MM.1S (cell line): Measurements from ENCODE around the gene ACE.

ENCODE experiments used
- DNase-seq: peaks from one replicate; pipeline ENCODE4 v3.0.0-alpha.2; 2015
- H2AFZ ChIP-seq: fragments of 300-600 bp; sonication (generic); 2 replicates; pipeline ENCODE4 v1.6.0; 2016; ENCODE audit warnings: antibody characterized with exemption, low read length
- H3F3A ChIP-seq: fragments of 300-600 bp; sonication (generic); 2 replicates; pipeline ENCODE4 v1.6.1; 2016; ENCODE audit warnings: mild to moderate bottlenecking, antibody characterized with exemption, low read length, moderate library complexity, mixed read lengths; ENCODE audit not compliant: insufficient read depth
- H3K27ac ChIP-seq: fragments of 300-600 bp; sonication (generic); 2 replicates; pipeline ENCODE4 v1.5.1; 2016; ENCODE audit warnings: mild to moderate bottlenecking, low read length
- H3K27me3 ChIP-seq: fragments of 300-600 bp; sonication (generic); replicated peaks from 2 replicates; pipeline ENCODE4 v1.6.0; 2016; ENCODE audit warnings: low read length; ENCODE audit not compliant: insufficient read depth
- H3K36me3 ChIP-seq: fragments of 300-600 bp; sonication (generic); replicated peaks from 2 replicates; pipeline ENCODE4 v1.6.1; 2016; ENCODE audit warnings: mild to moderate bottlenecking, low read length, mixed read lengths; ENCODE audit not compliant: insufficient read depth
- H3K4me1 ChIP-seq: fragments of 300-600 bp; sonication (generic); 2 replicates; pipeline ENCODE4 v1.6.1; 2016; ENCODE audit warnings: low read length, mixed read lengths
- H3K4me2 ChIP-seq: fragments of 300-600 bp; sonication (generic); 2 replicates; pipeline ENCODE4 v1.6.0; 2016; ENCODE audit warnings: low read depth, low read length
- H3K4me3 ChIP-seq: fragments of 300-600 bp; sonication (generic); 2 replicates; pipeline ENCODE4 v1.5.1; 2016; ENCODE audit warnings: low read length, mixed read lengths
- H3K79me2 ChIP-seq: fragments of 300-600 bp; sonication (generic); 2 replicates; pipeline ENCODE4 v1.6.1; 2016; ENCODE audit warnings: mixed run types, low read length, mixed read lengths
- H3K9ac ChIP-seq: fragments of 300-600 bp; sonication (generic); 2 replicates; pipeline ENCODE4 v1.6.1; 2016; ENCODE audit warnings: low read length, mixed read lengths
- H3K9me2 ChIP-seq: fragments of 300-600 bp; sonication (generic); replicated peaks from 2 replicates; pipeline ENCODE4 v1.6.1; 2016; ENCODE audit warnings: mild to moderate bottlenecking, low read length, mixed read lengths; ENCODE audit not compliant: insufficient read depth
- H3K9me3 ChIP-seq: fragments of 300-600 bp; sonication (generic); replicated peaks from 2 replicates; pipeline ENCODE4 v1.6.1; 2016; ENCODE audit warnings: mild to moderate bottlenecking, low read length, mixed read lengths; ENCODE audit not compliant: insufficient read depth
- H4K20me1 ChIP-seq: fragments of 300-600 bp; sonication (generic); 2 replicates; pipeline ENCODE4 v1.6.1; 2016; ENCODE audit warnings: mild to moderate bottlenecking, low read length, moderate library complexity, mixed read lengths; ENCODE audit not compliant: insufficient read depth
- EZH2 ChIP-seq: fragments of 300-600 bp; sonication (generic); optimal IDR thresholded peaks from 2 replicates; pipeline ENCODE3; 2017; ENCODE audit warnings: low read depth, mild to moderate bottlenecking, antibody characterized with exemption, low read length, mixed read lengths
- EZH2phosphoT487 ChIP-seq: fragments of 300-600 bp; sonication (generic); IDR thresholded peaks from 2 replicates; pipeline ENCODE4 v1.6.1; 2018; ENCODE audit warnings: antibody characterized with exemption, low read length
- TF ChIP-seq, protein P1 (sequence below): fragments of 300-600 bp; sonication (generic); IDR thresholded peaks from 2 replicates; pipeline ENCODE4 v1.5.1; 2016; ENCODE audit warnings: antibody characterized with exemption, low read length, mixed read lengths

The ACE gene

DNA sequence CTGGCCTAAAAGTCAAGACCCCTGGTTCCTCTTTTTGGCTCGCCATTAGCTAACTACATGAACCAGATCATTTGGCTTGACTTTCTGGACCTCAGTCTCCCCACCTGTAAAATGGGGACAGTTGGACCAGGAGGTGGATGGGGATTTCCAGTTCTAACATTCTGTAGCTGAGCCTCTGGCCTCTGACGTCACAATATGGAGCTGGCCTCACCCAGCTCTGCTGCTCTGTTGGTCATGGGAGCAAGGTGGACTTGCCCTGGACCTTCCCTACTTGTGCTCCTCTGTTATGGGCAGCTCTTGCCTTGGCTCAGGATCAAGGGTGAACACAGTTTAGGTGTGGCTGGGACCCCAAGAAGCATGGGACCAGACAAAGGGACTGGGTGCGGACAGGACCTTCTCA is 29.8 kb downstream of the ACE start:
- Histone ChIP-seq H3K27me3 (peaks cover 55% of the 10 kb centered on the region), H3K9me2 (no peaks in the 10 kb centered on the region), H3K9ac (no peak overlapping the region), H3K27ac (no peak overlapping the region), H3K9me3 (no peaks in the 10 kb centered on the region), H3K4me3 (no peak overlapping the region), H4K20me1 (no peaks in the 10 kb centered on the region), H3K36me3 (no peaks in the 10 kb centered on the region), H3K79me2 (no peaks in the 10 kb centered on the region), H2AFZ (no peak overlapping the region), H3K4me2 (no peak overlapping the region), H3F3A (no peaks in the 10 kb centered on the region), H3K4me1 (no peaks in the 10 kb centered on the region)
- no peak for DNase-seq
- TF ChIP-seq EZH2 (no peak), EZH2phosphoT487 (no peak)
- TF ChIP-seq, protein P1, sequence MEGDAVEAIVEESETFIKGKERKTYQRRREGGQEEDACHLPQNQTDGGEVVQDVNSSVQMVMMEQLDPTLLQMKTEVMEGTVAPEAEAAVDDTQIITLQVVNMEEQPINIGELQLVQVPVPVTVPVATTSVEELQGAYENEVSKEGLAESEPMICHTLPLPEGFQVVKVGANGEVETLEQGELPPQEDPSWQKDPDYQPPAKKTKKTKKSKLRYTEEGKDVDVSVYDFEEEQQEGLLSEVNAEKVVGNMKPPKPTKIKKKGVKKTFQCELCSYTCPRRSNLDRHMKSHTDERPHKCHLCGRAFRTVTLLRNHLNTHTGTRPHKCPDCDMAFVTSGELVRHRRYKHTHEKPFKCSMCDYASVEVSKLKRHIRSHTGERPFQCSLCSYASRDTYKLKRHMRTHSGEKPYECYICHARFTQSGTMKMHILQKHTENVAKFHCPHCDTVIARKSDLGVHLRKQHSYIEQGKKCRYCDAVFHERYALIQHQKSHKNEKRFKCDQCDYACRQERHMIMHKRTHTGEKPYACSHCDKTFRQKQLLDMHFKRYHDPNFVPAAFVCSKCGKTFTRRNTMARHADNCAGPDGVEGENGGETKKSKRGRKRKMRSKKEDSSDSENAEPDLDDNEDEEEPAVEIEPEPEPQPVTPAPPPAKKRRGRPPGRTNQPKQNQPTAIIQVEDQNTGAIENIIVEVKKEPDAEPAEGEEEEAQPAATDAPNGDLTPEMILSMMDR = no peak

DNA sequence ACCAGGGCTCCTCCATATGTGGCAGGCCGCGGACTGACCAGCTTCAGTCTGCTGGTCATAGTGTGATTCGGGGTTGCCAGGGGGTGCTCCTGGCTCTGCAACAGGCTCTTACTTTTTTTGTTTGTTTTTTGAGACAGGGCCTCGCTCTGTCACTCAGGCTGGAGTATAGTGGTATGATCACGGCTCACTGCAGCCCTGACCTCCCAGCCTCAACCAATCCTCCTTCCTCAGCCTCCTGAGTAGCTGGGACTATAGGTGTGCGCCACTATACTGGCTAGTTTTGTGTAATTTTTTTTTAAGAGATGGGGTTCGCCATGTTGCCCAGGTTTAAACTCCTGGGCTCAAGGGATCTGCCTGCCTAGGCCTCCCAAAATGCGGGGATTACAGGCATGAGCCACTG is 34.5 kb downstream of the ACE start:
- TF ChIP-seq EZH2phosphoT487 (no peak), EZH2 (no peak)
- TF ChIP-seq, protein P1 = no peak
- no peak overlapping the region for H3K4me2 ChIP-seq

DNA sequence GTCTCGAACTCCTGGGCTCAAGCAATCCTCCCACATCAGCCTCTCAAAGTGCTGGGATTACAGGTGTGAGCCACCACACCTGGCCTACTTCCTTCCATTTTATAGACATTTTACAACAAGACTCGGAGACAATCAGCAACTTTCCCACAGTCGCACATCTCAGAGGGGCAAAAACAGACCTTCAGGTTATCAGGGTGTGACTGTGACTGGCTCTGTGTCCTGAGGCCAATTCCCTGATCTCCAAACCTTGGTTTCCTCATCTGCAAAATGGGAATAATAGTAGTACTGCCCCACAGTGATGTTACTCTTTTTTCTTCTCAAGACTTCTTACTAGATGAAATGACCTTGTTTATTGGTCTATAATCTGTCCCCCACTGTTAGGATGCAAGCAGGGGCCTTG is 35.5 kb downstream of the ACE start:
- no peaks in the 10 kb centered on the region for H3K9me3 ChIP-seq
- H2AFZ ChIP-seq = no peak overlapping the region
- TF ChIP-seq EZH2phosphoT487 (no peak), EZH2 (no peak)
- TF ChIP-seq, protein P1 = no peak
- DNase-seq = no peak
- H3K27ac ChIP-seq = no peak overlapping the region
- no peaks in the 10 kb centered on the region for H3K4me1 ChIP-seq
- no peak overlapping the region for H3K4me2 ChIP-seq
- no peak overlapping the region for H3K9ac ChIP-seq
- H3K36me3 ChIP-seq = no peaks in the 10 kb centered on the region
- no peaks in the 10 kb centered on the region for H4K20me1 ChIP-seq
- peaks cover 62% of the 10 kb centered on the region for H3K27me3 ChIP-seq
- no peaks in the 10 kb centered on the region for H3K9me2 ChIP-seq
- H3K4me3 ChIP-seq = no peak overlapping the region
- no peaks in the 10 kb centered on the region for H3F3A ChIP-seq
- H3K79me2 ChIP-seq = no peaks in the 10 kb centered on the region

More for the DNA sequence above, 34.5 kb downstream of the ACE start:
- no peaks in the 10 kb centered on the region for H3F3A ChIP-seq
- H4K20me1 ChIP-seq = no peaks in the 10 kb centered on the region
- H3K9me2 ChIP-seq = no peaks in the 10 kb centered on the region
- no peak overlapping the region for H2AFZ ChIP-seq
- H3K4me1 ChIP-seq = no peaks in the 10 kb centered on the region
- no peak overlapping the region for H3K9ac ChIP-seq
- H3K79me2 ChIP-seq = no peaks in the 10 kb centered on the region
- no peak for DNase-seq
- no peaks in the 10 kb centered on the region for H3K9me3 ChIP-seq
- peaks cover 52% of the 10 kb centered on the region for H3K27me3 ChIP-seq
- no peaks in the 10 kb centered on the region for H3K36me3 ChIP-seq
- H3K4me3 ChIP-seq = no peak overlapping the region
- no peak overlapping the region for H3K27ac ChIP-seq
